SK-N-SH treated with all-trans-retinoic acid at 6 μM for 48 hours (cell line): Measurements from ENCODE around the gene DLG2.

ENCODE experiments used
- ARNTL ChIP-seq: fragments of 450-650 bp; formaldehyde crosslinking; IDR thresholded peaks from 2 replicates; pipeline ENCODE4 v1.5.0; 2020; ENCODE audit warnings: low read depth, mild to moderate bottlenecking, moderate library complexity, borderline replicate concordance
- GLIS3 ChIP-seq: fragments of 250-450 bp; sonication (Bioruptor Pico); IDR thresholded peaks from 2 replicates; pipeline ENCODE4 v1.5.0; 2020; ENCODE audit warnings: mild to moderate bottlenecking, moderate library complexity
- ZFP3 ChIP-seq: fragments of 250-450 bp; sonication (Bioruptor Pico); IDR thresholded peaks from 2 replicates; pipeline ENCODE4 v1.5.0; 2020; ENCODE audit warnings: mild to moderate bottlenecking, moderate library complexity
- ZFP30 ChIP-seq: fragments of 450-650 bp; formaldehyde crosslinking; IDR thresholded peaks from 2 replicates; pipeline ENCODE4 v1.5.0; 2022; ENCODE audit warnings: mild to moderate bottlenecking, moderate library complexity
- ZNF565 ChIP-seq: fragments of 450-650 bp; formaldehyde crosslinking; conservative IDR thresholded peaks from 2 replicates; pipeline ENCODE4 v1.5.0; 2020; ENCODE audit warnings: low read depth, mild to moderate bottlenecking, moderate library complexity
- TF ChIP-seq, protein P1 (sequence below): fragments of 250-450 bp; sonication (Bioruptor Pico); IDR thresholded peaks from 2 replicates; pipeline ENCODE4 v1.5.1; 2020; ENCODE audit warnings: low read depth, mild to moderate bottlenecking, moderate library complexity
- TF ChIP-seq, protein P2 (sequence below): fragments of 250-450 bp; sonication (Bioruptor Pico); IDR thresholded peaks from 2 replicates; pipeline ENCODE4 v1.8.0; 2020; ENCODE audit warnings: mild to moderate bottlenecking, moderate library complexity, borderline replicate concordance
- TF ChIP-seq, protein P3 (sequence below): fragments of 250-450 bp; sonication (Bioruptor Pico); IDR thresholded peaks from 2 replicates; pipeline ENCODE4 v1.8.0; 2021; ENCODE audit warnings: low read depth, mild to moderate bottlenecking, moderate library complexity, borderline replicate concordance

DNA sequence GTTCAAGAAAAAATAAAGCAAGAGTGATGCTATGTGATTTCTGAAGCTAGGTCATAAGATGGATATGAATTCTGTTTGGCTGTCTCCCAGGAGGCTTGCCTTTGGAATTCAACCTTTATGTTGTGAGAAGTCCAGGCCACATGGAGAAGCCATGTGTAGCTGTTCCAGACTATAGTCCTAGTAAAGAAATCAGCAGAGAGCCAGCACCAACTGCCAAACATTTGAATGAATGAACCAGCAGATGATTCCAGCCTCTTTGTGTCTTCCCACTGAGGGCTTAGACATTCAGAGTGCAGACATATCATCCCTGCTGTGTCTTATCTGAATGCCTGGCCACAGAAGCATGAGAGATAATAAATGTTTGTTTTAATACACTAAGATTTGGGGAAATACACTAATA, 1150.6 kb downstream of the DLG2 start:
- TF ChIP-seq ZNF565 (CRISPR knock-in tag) (no peak), ZFP30 (CRISPR knock-in tag) (no peak), ARNTL (CRISPR knock-in tag) (no peak), ZFP3 (no peak), GLIS3 (CRISPR knock-in tag) (no peak)
- TF ChIP-seq, protein P1, sequence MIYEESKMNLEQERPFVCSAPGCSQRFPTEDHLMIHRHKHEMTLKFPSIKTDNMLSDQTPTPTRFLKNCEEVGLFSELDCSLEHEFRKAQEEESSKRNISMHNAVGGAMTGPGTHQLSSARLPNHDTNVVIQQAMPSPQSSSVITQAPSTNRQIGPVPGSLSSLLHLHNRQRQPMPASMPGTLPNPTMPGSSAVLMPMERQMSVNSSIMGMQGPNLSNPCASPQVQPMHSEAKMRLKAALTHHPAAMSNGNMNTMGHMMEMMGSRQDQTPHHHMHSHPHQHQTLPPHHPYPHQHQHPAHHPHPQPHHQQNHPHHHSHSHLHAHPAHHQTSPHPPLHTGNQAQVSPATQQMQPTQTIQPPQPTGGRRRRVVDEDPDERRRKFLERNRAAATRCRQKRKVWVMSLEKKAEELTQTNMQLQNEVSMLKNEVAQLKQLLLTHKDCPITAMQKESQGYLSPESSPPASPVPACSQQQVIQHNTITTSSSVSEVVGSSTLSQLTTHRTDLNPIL (CRISPR knock-in tag), result no peak
- TF ChIP-seq, protein P2, sequence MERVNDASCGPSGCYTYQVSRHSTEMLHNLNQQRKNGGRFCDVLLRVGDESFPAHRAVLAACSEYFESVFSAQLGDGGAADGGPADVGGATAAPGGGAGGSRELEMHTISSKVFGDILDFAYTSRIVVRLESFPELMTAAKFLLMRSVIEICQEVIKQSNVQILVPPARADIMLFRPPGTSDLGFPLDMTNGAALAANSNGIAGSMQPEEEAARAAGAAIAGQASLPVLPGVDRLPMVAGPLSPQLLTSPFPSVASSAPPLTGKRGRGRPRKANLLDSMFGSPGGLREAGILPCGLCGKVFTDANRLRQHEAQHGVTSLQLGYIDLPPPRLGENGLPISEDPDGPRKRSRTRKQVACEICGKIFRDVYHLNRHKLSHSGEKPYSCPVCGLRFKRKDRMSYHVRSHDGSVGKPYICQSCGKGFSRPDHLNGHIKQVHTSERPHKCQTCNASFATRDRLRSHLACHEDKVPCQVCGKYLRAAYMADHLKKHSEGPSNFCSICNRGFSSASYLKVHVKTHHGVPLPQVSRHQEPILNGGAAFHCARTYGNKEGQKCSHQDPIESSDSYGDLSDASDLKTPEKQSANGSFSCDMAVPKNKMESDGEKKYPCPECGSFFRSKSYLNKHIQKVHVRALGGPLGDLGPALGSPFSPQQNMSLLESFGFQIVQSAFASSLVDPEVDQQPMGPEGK (CRISPR knock-in tag), result no peak
- TF ChIP-seq, protein P3, sequence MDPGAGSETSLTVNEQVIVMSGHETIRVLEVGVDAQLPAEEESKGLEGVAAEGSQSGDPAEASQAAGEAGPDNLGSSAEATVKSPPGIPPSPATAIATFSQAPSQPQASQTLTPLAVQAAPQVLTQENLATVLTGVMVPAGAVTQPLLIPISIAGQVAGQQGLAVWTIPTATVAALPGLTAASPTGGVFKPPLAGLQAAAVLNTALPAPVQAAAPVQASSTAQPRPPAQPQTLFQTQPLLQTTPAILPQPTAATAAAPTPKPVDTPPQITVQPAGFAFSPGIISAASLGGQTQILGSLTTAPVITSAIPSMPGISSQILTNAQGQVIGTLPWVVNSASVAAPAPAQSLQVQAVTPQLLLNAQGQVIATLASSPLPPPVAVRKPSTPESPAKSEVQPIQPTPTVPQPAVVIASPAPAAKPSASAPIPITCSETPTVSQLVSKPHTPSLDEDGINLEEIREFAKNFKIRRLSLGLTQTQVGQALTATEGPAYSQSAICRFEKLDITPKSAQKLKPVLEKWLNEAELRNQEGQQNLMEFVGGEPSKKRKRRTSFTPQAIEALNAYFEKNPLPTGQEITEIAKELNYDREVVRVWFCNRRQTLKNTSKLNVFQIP (CRISPR knock-in tag), result no peak
